ENCODE data around the gene DAGLB.
"Not testable (repeated sequence)": the region's sequence is repeated elsewhere in the genome, so short reads cannot be mapped to it uniquely, and the experiment has no call there.

Gene DAGLB

DNA sequence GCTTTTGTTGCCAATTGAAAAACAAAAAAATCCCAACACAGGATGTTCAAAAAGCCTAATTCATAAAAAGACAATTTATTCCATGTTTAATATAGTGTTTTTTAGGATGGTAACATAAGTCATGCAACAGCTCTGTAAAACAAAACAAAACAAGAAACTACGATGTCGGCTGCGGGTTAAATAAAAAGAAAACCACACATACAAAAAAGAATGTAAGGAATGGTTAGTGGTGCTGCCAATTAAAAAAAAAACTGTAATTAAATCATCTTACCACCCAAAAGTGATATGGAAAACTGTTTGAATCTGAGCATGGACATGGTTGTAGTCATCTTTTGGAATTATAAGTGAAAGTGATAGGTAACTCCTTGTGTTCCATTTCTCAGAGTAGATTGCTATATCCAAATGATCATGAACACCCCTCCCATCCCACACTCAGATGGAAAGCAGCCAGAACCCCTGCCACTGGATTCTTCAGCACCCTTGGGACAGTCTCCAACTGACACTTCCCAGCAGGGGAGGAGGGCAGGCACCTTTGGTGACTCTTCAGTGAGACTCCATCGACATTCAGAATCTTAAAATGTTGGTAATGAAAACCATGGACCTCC, 14.3 kb upstream of the DAGLB start:
- DNase-seq (ENCODE audit: low read depth in 2 of 2, low spot score in 1 of 2) = no peak

DNA sequence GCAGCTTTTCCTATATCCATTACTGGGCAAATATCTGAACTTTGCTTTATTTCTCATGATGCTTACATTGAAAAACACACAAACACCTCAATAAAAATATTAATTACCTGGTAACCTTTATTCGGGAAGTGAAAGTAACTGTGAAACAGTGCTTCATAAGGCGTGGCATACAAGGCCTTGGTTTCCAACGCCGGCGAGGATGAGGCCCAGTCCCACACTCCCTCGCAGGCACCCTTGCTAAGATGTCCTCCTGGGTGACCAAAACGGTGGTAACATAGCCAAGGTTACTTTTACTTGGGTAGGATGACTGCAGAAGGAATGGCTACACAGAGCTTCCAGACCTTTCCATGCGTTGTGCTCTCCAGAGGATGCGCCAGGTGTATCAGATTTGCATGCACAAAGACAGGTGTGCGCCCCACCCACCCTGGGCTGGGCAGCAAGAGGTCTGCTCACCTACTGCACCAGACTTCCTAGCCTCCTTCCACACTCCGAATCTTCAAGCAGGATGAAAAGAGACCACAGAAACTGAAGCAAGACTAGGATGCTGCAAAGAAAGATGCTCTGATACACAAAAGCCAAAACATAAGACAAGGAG, 13.3 kb upstream of the DAGLB start:
- DNase-seq (ENCODE audit: low read depth in 2 of 2, low spot score in 1 of 2) = no peak

DNA sequence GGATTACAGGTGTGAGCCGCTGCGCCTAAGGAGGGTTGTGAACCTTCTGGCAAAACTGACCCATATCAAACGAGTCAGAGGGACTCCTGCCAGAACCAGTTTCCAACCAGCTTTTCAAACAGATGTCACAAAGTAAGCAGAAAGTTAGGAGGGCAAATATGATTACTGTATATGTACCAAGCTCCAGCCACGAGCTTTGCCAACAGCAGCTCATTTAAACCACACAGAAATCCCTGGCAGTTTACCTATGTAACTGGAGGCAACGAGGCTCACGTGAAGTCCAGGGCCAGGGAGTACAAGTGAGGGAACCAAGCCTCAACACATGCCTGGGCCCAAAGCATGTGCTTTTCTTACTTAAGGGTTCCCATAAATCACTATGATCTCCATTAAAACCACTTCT, 12.5 kb upstream of the DAGLB start:
- no peak for DNase-seq (ENCODE audit: low read depth in 2 of 2, low spot score in 1 of 2)

DNA sequence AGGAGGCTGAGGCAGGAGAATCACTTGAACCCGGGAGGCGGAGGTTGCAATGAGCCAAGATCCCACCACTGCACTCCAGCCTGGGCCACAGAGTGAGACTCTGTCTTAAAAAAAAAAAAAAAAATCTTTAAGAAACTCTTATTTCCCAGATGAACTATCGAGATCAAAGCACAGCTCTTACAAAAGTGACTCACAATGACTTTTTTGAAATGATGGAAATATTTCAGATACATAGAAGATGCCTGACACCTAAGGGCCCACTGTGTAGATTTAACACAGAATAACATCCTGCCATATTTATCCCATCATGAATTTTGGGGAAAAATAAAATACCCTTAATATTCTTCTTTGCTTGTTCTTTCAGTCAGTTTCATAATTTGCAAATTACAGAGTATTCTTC, 10.9 kb upstream of the DAGLB start:
- DNase-seq (ENCODE audit: low read depth in 2 of 2, low spot score in 1 of 2) = not testable (repeated sequence)

DNA sequence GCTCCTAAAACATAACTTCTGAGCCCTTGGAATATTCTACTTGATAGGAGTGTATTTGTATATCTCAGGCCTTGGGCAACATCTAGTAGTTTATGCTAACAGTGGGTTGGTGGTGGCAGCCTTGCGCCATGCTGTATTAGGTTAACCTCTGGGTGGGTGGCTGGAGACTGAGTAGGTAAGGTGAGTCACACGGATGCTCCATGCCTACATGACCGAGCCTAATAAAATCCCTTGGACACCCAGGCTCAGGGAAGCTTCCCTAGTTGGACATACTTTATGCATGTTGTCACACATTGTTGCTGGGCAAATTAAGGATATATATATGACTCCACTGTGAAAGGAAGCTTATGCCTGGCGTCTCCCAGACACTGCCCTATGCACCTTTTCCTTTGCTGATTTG, 6.0 kb upstream of the DAGLB start:
- no peak for DNase-seq (ENCODE audit: low read depth in 2 of 2, low spot score in 1 of 2)

DNA sequence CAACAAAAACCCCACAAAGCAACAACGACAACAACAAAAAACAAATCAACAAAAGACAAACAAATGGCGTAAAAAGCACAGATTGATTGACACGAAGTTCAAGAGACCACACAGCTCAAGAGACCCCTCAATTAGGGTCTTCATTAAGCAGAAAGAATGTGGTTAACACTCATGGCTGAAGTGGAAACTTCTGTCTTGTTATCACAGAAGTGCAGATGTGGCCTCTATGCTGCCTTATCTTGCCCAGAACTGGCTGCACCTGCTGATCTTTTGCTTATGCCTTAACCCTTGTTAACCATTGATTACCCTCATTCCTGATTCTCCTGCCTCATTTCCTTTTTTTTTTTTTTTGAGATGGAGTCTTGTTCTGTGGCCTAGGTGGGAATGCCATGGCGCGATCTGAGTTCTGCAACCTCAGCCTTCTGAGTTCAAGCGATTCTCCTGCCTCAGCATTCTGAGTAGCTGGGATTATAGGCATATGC, 3.5 kb upstream of the DAGLB start:
- no peak for DNase-seq (ENCODE audit: low read depth in 2 of 2, low spot score in 1 of 2)

DNA sequence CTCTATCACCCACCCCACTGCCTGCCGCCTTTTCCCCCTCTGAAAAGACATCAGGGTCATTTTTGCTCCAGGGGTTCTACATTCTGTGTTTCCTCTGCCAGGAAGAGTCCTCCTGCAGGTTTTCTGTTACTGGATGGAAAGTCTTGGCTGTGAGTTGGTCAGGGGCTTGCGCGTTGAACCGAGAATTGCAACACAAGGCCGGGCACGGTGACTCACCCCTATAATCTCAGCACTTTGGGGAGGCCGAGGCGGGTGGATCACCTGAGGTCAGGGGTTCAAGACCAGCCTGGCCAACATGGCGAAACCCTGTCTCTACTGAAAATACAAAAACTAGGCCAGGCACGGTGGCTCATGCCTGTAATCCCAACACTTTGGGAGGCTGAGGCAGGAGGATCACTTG, 2.8 kb upstream of the DAGLB start:
- DNase-seq (ENCODE audit: low read depth in 2 of 2, low spot score in 1 of 2) = not testable (repeated sequence)

DNA sequence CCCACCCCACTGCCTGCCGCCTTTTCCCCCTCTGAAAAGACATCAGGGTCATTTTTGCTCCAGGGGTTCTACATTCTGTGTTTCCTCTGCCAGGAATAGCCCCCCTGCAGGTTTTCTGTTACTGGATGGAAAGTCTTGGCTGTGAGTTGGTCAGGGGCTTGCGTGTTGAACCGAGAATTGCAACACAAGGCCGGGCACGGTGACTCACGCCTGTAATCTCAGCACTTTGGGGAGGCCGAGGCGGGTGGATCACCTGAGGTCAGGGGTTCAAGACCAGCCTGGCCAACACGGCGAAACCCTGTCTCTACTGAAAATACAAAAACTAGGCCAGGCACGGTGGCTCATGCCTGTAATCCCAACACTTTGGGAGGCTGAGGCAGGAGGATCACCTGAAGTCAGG, 2.1 kb upstream of the DAGLB start:
- DNase-seq (ENCODE audit: low read depth in 2 of 2, low spot score in 1 of 2) = not testable (repeated sequence)

DNA sequence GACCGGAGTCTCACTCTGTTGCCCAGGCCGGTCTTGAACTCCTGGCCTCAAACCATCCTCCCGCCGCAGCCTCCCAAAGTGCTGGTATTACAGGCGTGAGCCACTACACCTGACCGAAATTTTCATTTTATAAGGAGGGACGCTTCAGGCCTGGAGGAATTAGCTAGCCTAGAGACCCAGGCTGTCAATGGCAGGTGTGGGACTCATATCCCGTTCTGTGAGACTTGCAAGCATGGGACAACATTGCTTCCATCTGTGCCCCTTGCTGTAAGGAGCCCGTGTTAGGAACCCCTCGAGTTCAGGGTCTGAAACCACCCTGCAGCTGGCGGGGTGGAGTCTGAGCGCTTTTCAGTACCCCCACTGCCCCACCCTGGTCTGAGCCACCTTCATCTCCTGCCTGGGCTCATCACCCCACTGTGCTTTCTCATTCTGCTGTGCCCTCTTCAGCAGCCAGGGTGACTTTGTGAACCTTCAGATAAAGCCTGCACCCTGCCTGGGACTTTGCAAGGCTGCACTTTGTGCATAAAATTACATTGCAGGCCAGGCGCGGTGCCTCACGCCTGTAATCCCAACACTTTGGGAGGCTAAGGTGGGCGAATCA, 1.3 kb upstream of the DAGLB start:
- no peak for DNase-seq (ENCODE audit: low read depth in 2 of 2, low spot score in 1 of 2)

DNA sequence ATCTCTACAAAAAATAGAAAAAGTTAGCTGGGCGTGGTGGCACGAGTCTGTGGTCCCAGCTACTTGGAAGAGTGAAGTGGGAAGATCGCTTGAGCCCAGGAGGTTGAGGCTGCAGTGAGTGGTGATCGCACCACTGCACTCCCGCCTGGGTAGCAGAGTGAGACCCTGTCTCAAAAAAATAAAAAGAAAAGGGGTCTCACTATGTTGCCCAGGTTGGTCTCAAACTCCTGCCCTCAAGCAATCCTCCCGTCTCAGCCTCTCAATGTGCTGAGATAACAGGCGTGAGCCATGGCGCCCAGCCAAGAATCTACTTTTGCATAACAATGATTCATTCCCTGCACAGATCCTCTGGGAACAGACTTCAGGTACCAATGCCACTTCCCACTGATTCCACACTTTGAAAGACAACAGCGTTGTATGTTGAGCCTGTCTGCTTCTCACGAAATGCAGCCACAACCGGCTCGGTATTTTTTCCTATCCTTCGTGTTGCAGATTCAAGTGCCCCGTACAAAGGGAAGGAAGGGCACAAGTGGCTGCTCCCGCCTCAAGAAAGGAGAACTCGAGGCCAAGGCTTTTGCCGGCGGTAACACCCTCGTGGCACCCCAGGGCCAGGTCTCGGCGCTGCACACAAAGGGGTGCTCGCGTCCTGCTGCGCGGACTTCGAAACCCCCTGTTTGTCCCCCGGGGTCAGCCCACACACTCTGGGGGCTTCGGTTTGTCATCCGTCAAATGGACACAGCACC, 745 bp downstream of the DAGLB start:
- DNase-seq (ENCODE audit: low read depth in 2 of 2, low spot score in 1 of 2) = no peak

DNA sequence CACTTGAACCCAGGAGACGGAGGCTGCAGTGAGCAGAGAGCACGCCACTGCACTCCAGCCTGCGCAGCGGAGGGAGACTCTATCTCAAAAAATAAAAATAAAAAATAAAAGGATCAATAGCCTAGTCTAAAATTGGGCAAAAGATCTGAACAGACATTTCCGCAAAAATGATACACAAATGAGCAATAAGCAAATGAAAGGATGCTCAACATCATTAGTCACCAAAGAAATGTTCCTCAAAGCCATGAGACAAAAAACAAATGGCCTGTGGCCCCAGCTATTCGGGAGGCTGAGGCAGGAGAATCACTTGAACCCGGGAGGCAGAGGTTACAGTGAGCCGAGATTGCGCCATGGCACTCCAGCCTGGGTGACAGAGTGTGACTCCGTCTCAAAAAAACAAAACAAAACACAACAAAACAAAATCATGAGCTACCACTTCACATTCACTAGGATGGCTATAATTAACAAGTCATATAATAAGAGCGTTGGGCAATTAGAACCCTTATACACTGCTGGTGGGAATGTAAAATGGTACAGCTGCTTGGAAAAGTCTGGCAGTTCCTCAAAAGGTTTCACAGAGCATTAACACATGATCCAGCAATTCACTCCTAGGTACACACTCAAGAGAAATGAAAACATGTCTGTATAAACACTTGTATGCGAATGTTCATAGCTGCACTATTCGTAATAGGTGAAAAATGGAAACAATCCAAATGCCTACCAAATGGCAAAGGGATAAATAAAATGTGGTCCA, 3.1 kb downstream of the DAGLB start:
- DNase-seq (ENCODE audit: low read depth in 2 of 2, low spot score in 1 of 2) = no peak

DNA sequence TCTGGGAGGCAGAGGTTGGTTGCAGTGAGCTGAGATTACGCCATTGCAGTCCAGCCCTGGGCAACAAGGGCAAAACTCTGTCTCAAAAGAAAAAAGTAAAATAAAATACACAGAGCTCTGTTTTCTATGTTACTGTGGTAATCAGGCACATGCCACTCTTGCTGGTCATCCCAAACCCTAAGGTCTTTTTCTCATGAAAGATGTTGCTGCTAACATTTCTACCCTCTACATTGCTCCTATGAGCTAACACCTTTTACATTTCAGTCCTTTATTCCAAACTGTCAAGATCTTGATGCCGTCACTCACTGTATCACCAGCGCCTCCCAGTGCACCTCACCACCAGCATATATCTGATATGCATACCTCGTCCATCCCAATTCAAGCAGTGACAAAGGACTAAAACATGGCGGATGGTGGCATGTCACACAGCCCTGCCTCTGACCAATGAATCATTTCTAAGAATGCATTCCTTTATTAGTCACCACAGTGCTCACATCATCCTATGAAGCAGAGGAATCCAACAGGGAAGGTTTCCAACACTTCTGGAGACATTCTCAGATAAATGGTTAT, 4.3 kb downstream of the DAGLB start:
- DNase-seq (ENCODE audit: low read depth in 2 of 2, low spot score in 1 of 2) = no peak

DNA sequence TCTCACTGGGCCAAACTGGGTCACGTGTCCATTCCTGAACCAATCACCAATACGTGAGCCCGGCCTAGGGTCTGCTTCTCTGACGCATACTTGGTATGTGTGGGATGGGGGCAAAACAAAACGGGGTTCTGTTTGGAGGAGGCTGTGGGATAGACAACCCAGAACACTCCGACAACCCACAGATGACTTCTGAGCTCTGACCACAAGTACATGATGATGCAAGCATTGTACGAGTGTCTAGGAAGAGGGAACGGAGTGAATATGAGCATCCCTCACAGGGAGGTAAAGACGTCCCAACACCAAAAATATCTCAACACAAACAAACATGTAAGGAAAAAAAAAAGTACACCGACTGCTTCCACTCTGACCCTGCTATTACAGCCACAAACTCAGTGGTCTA, 5.6 kb downstream of the DAGLB start:
- DNase-seq (ENCODE audit: low read depth in 2 of 2, low spot score in 1 of 2) = no peak

DNA sequence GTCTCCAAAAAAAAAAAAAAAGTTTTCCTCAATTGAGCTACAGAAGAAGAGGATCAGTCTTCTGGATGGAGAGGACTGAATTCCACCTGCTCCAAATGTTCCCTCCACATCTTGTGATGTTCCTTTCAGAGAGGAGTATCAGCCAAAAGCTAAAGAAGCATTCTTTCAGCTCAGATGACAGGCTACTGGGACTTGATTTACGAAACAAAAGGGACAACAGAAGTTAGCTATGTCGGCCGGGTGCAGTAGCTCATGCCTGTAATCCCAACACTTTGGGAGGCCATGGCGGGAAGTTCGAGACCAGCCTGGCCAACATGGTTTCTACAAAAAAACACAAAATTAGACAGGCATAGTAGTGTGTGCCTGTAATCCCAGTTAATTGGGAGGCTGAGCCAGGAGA, 7.4 kb downstream of the DAGLB start:
- no peak for DNase-seq (ENCODE audit: low read depth in 2 of 2, low spot score in 1 of 2)

DNA sequence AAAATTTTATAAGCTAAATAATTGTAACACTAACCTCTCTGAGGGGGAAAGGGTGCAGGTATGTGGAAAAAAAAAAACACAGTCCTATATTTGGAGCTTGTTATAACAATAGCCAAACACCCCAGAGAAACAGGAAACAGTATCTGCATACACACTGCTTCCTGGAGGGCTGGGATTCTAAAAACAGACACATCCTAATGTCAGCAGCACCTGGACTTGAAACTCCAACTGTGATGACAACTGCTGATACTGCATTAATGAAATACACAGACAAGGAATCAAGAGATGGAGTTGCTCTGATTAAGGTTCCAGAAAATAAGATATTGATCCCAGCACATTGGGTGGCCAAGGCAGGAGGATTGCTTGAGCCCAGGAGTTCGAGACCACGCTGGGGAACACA, 9.3 kb downstream of the DAGLB start:
- no peak for DNase-seq (ENCODE audit: low read depth in 2 of 2, low spot score in 1 of 2)

DNA sequence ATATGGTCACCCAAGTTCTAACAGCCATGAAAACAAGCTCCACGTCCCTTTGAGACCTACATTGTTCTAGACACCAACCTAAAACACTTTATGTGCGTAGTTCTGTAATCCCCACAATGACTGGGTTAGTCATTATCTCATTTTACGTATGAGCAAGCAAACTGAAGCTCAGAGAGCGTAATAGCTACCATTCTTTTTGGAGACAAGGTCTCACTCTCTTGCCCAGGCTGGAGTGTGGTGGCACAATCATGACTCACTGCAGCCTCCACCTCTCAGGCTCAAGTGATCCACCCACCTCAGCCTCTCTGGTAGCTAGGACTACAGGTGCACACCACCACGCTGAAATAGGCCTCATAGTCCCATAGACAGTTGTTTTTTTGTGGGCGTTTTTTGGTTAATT, 10.5 kb downstream of the DAGLB start:
- no peak for DNase-seq (ENCODE audit: low read depth in 2 of 2, low spot score in 1 of 2)

DNA sequence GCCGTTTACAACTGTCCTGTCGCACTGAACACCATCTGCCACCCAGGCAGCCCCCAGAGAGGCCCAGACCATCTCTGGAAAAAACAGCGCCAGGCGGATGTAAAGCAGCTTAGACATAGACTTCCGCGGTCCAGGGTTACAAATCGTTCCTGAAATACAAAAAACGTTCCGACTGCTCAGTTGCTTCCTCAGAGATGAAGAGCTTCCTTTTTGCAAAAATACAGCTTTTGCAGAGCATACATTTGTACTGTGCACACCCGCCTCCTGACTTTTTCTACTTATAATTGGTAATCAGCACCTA, 11.4 kb downstream of the DAGLB start:
- DNase-seq (ENCODE audit: low read depth in 2 of 2, low spot score in 1 of 2) = no peak

DNA sequence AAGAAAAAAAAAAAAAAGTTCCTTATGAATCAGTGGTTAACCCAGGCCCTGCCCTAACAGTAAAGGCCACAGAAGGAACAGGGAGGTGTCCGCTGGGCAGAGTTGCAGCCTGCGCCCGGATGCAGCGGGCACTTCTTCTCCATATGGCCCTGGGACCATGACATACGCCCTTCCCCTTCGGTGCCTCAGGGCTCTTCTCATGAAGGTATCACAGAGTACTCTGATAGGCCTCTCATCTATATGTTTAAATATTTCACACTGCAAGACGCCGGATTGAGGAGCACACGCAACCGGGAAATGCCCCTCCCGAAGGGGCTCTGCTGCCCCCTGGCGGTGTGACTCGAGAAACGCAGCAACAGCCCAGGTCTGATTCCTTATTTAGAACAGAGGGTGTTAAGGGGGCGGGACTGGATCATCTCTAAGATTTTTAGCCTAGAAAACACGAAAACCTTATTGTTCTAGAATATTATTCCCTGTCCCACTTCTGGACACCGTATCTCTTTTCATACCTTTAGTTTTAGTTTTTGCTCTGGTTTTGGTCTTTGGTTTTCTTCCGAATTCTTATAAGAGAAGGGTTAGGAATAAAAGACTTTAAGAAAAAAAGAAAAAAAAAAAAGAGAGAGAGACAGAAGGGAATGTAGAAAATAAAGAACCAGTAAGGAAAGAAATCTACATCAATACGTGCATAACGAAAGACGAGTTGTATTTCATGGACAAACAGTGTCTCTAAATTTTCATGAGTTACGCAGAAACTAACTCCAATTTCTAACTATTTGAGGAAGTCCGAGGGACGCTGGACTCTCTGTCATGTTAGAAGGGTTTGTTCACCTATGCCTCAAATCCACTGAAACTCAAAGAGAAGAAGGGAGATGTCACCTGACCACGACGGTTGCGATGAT, 12.0 kb downstream of the DAGLB start:
- DNase-seq (ENCODE audit: low read depth in 2 of 2, low spot score in 1 of 2) = peak; percentile 68 to 85

DNA sequence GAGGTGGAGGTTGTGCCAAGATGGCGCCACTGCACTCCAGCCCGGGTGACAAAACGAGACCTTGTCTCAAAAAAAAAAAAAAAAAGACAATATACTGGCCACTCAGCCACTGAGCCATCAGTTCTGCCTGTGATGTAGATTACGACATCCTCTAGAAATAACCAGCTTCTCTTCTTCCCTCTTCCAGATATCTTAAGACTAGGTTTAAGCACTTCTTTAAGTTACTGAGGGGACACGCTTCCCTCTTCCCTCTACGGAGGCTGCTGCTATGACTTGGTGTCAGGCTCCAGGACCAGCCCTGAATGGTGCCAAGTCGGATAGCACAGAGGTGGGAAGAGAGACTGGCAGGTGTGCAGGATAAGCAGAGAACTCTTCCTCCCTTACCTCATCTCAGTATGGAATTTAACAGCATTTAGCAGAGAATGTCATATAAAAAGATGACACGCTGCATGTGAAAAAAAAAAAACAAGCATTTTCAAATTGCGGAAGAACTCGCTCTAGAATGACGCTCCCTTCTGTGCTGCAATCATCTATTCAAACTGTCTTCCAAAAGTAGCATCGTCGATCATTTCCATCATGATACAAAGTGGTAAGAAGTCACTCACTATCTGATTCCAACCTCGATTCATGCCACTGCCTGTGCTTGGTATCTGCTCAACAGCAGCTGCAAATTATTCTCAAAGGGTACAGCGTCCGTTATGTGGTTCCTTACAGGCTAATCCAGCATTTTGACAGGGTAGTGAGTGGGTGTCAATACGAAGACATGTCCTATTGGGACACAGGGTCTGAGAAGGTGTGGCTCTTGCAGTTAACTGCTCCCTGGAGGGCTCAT, 13.8 kb downstream of the DAGLB start:
- DNase-seq (ENCODE audit: low read depth in 2 of 2, low spot score in 1 of 2) = no peak

All from stimulated activated CD8-positive, alpha-beta memory T cell treated with anti-CD3 and anti-CD28 coated beads, Interleukin-4, amount 100 ng/mL, for 4 hours (primary cell).